HL-60 (cell line): ENCODE measurements around the gene GSDMA.

Source experiments
- POLR2AphosphoS5 ChIP-seq: IDR thresholded peaks from 2 replicates; pipeline ENCODE4 v1.6.1; 2012; ENCODE audit warnings: low read depth
- SPI1 ChIP-seq: IDR thresholded peaks from 2 replicates; pipeline ENCODE4 v1.6.1; 2012; ENCODE audit warnings: low read depth, mild to moderate bottlenecking, borderline replicate concordance
- TF ChIP-seq, protein P1 (sequence below): IDR thresholded peaks from one replicate; pipeline ENCODE4 v1.5.1; 2011; ENCODE audit warnings: low read length, control low read depth, inconsistent platforms; ENCODE audit not compliant: insufficient read depth
- TF ChIP-seq, protein P2 (sequence below): IDR thresholded peaks from 2 replicates; pipeline ENCODE4 v1.6.1; 2012; ENCODE audit warnings: low read depth; ENCODE audit not compliant: insufficient replicate concordance

DNA sequence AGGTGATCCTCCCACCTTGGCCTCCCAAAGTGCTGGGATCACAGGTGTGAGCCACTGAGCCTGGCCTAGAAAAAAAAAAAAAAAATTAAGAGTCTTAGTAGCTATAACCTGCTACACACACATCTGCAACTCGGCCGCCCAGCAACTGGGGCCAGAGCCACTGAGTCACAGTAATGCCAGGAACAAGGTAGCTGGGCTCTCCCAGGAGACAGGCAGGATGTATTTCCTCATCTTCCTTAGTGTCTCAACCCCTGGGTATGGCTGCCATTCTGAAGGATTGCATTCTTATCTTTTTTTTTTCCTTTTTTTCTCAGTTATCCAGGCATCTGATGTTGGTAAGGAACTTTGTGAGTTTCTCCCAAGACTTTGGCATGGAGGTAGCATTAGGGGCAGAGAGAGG lies 10.7 kb downstream of the GSDMA start:
- TF ChIP-seq, protein P1, sequence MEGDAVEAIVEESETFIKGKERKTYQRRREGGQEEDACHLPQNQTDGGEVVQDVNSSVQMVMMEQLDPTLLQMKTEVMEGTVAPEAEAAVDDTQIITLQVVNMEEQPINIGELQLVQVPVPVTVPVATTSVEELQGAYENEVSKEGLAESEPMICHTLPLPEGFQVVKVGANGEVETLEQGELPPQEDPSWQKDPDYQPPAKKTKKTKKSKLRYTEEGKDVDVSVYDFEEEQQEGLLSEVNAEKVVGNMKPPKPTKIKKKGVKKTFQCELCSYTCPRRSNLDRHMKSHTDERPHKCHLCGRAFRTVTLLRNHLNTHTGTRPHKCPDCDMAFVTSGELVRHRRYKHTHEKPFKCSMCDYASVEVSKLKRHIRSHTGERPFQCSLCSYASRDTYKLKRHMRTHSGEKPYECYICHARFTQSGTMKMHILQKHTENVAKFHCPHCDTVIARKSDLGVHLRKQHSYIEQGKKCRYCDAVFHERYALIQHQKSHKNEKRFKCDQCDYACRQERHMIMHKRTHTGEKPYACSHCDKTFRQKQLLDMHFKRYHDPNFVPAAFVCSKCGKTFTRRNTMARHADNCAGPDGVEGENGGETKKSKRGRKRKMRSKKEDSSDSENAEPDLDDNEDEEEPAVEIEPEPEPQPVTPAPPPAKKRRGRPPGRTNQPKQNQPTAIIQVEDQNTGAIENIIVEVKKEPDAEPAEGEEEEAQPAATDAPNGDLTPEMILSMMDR: no peak
- TF ChIP-seq POLR2AphosphoS5: no peak
- TF ChIP-seq, protein P2, sequence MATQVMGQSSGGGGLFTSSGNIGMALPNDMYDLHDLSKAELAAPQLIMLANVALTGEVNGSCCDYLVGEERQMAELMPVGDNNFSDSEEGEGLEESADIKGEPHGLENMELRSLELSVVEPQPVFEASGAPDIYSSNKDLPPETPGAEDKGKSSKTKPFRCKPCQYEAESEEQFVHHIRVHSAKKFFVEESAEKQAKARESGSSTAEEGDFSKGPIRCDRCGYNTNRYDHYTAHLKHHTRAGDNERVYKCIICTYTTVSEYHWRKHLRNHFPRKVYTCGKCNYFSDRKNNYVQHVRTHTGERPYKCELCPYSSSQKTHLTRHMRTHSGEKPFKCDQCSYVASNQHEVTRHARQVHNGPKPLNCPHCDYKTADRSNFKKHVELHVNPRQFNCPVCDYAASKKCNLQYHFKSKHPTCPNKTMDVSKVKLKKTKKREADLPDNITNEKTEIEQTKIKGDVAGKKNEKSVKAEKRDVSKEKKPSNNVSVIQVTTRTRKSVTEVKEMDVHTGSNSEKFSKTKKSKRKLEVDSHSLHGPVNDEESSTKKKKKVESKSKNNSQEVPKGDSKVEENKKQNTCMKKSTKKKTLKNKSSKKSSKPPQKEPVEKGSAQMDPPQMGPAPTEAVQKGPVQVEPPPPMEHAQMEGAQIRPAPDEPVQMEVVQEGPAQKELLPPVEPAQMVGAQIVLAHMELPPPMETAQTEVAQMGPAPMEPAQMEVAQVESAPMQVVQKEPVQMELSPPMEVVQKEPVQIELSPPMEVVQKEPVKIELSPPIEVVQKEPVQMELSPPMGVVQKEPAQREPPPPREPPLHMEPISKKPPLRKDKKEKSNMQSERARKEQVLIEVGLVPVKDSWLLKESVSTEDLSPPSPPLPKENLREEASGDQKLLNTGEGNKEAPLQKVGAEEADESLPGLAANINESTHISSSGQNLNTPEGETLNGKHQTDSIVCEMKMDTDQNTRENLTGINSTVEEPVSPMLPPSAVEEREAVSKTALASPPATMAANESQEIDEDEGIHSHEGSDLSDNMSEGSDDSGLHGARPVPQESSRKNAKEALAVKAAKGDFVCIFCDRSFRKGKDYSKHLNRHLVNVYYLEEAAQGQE: no peak
- TF ChIP-seq SPI1: no peak
